CD4-positive, CD25-positive, alpha-beta regulatory T cell (primary cell): ENCODE measurements around the gene AGBL1. TPM values are rescaled to one million over a fixed set of nuclear protein-coding genes. Genes with fewer than 3 reads are reported as not detected.

ENCODE experiments used
- ATAC-seq, 2 donors: fragments of 150-1000 bp; cut with Tn5 transposase; one replicate each; pipeline ENCODE4 v1.10.0; 2021; ENCODE audit warnings: low read depth in 2 of 2, moderate number of reproducible peaks in 2 of 2, moderate library complexity in 1 of 2
- DNase-seq, 3 donors: peaks; one replicate each; pipeline versions ENCODE4 v3.0.0 to v3.0.0-alpha.2; 2012 to 2022; ENCODE audit warnings: mixed read lengths in 1 of 3
- H3K27ac ChIP-seq: one replicate; pipeline ENCODE4 v1.7.0; 2013; ENCODE audit warnings: mild to moderate bottlenecking, low read length; ENCODE audit not compliant: insufficient read depth, poor library complexity, severe bottlenecking
- H3K27me3 ChIP-seq: one replicate; pipeline ENCODE4 v1.7.0; 2013; ENCODE audit warnings: low read length; ENCODE audit not compliant: control insufficient read depth, insufficient read depth
- H3K36me3 ChIP-seq: one replicate; pipeline ENCODE4 v1.7.0; 2013; ENCODE audit warnings: mild to moderate bottlenecking, low read length, moderate library complexity; ENCODE audit not compliant: control insufficient read depth, insufficient read depth
- H3K4me1 ChIP-seq: 2 replicates; pipeline ENCODE4 v1.7.0; 2013; ENCODE audit warnings: mild to moderate bottlenecking, low read length; ENCODE audit not compliant: insufficient read depth, control insufficient read depth, poor library complexity, severe bottlenecking
- H3K4me3 ChIP-seq: one replicate; pipeline ENCODE4 v1.7.0; 2013; ENCODE audit warnings: low read depth, mild to moderate bottlenecking, low read length, moderate library complexity
- H3K9me3 ChIP-seq, 2 experiments: 1 replicate in 1 of 2; 2 replicates in 1 of 2; pipeline ENCODE4 v1.7.0; 2013; ENCODE audit warnings: low read length in 2 of 2, mild to moderate bottlenecking in 1 of 2, moderate library complexity in 1 of 2; ENCODE audit not compliant: control insufficient read depth in 2 of 2
- H3K27ac Mint-ChIP-seq, 3 donors: one replicate each; pipeline ENCODE4 v1.8.0; 2020 to 2022; ENCODE audit warnings: mild to moderate bottlenecking in 3 of 3, mixed read lengths in 3 of 3, moderate library complexity in 2 of 3
- H3K27me3 Mint-ChIP-seq: one replicate; pipeline ENCODE4 v1.8.0; 2022; ENCODE audit warnings: mild to moderate bottlenecking, mixed read lengths
- H3K36me3 Mint-ChIP-seq: one replicate; pipeline ENCODE4 v1.8.0; 2020; ENCODE audit warnings: mixed read lengths
- H3K4me1 Mint-ChIP-seq, 4 donors: one replicate each; pipeline ENCODE4 v1.8.0; 2020 to 2022; ENCODE audit warnings: mixed read lengths in 4 of 4, mild to moderate bottlenecking in 1 of 4
- H3K4me3 Mint-ChIP-seq, 4 donors: one replicate each; pipeline ENCODE4 v1.8.0; 2020 to 2022; ENCODE audit warnings: mild to moderate bottlenecking in 4 of 4, mixed read lengths in 4 of 4, moderate library complexity in 3 of 4
- H3K9me3 Mint-ChIP-seq, 7 donors: one replicate each; pipeline ENCODE4 v1.8.0; 2020 to 2022; ENCODE audit warnings: mixed read lengths in 7 of 7, mild to moderate bottlenecking in 3 of 7, moderate library complexity in 2 of 7
- polyA plus RNA-seq, 4 donors: library from polyadenylated mRNA; unstranded; fragments of 300-500 nt; fragmentation: Illumina TruSeq; gene quantifications; one replicate each; pipeline ENCODE4 v1.2.3, GENCODE V29; 2021
- total RNA-seq: library from RNA; stranded (reverse); gene quantifications from one replicate; pipeline ENCODE4 v1.2.3, GENCODE V29; 2022

The AGBL1 gene
- total and polyA plus RNA-seq, 5 donors from 2014 or later: not detected

DNA sequence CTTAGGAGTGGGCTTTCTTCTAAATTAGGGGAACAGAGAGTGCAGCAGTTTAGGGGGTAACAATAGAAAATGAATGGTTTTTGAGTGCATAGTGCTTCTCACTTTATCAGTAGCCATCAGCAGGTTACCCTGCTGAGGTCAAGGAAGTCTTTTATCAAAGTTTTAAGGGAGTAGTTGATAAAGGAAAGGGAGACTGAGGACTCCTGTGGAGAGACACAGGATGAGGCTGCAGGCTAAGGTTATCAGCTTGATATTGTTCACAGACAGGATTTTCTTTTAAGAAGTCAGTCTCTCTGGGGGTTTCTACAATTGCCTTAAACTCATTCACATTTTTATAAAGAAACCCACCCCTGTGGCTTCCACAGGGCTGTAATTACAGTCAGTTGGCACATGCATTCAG is 205.0 kb downstream of the AGBL1 start:
- Mint-ChIP-seq H3K27me3 (no peaks in the 10 kb centered on the region), H3K36me3 (no peaks in the 10 kb centered on the region), H3K4me3 (no peak overlapping the region), H3K4me1 (no peaks in the 10 kb centered on the region), H3K9me3 (peaks cover 0 to 9% (median 0%) of the 10 kb centered on the region in 7 donors), H3K27ac (no peak overlapping the region)
- ATAC-seq: no peak
- Histone ChIP-seq H3K27me3 (no peaks in the 10 kb centered on the region), H3K9me3 (no peaks in the 10 kb centered on the region), H3K36me3 (no peaks in the 10 kb centered on the region), H3K4me3 (no peak overlapping the region), H3K4me1 (no peaks in the 10 kb centered on the region), H3K27ac (no peak overlapping the region)
- no peak for DNase-seq

DNA sequence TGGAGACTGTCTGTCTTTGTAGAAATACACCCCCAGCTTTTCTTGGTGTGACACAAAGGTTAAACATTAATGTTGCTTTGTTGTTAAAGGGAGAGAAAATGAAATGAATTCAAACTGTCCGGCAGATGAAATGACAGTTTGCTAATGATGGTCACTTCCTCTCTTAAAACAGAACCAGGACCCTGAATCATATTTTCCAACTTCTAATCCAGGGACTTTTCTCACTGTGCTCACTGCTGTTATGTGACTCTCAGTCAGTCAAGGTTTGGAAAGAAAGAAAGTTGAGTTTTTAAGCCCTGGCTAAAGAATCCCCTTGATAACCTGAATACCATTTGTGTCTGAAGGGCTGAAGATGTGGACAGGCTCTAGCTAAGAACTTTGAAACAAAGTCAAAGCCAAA is 215.8 kb downstream of the AGBL1 start:
- H3K4me3 ChIP-seq: no peak overlapping the region
- Mint-ChIP-seq H3K4me1 (no peaks in the 10 kb centered on the region), H3K4me3 (no peak overlapping the region), H3K36me3 (no peaks in the 10 kb centered on the region), H3K9me3 (peaks cover 0 to 2% (median 0%) of the 10 kb centered on the region in 7 donors), H3K27ac (no peak overlapping the region), H3K27me3 (peaks cover 27% of the 10 kb centered on the region)
- ATAC-seq (no peak), DNase-seq (no peak)
- no peak overlapping the region for H3K27ac ChIP-seq
- no peaks in the 10 kb centered on the region for H3K4me1 ChIP-seq
- H3K36me3 ChIP-seq: no peaks in the 10 kb centered on the region
- H3K27me3 ChIP-seq: no peaks in the 10 kb centered on the region
- peaks cover 0 to 2% of the 10 kb centered on the region in 2 experiments for H3K9me3 ChIP-seq

DNA sequence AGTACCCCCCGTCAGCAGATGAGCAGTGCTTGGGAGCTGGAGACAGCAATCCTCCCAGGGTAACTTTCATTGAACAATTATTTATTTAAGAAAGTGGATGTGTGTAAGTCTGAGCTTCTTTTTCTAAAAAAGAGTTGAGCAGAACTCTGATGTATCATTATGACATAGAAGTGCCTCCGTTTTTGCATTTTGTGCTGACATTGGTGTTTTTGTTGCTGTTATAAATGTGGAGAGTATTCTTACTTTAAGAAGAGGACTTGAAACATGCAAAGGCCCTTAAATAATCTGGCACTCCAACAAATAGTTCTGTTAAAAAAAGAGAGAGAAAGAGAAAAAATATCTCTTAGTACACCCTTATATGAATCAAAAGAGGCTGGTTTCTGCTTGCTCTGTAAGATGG is 217.1 kb downstream of the AGBL1 start:
- no peaks in the 10 kb centered on the region for H3K27me3 ChIP-seq
- Mint-ChIP-seq H3K36me3 (no peaks in the 10 kb centered on the region), H3K27me3 (peaks cover 20% of the 10 kb centered on the region), H3K4me1 (no peaks in the 10 kb centered on the region), H3K27ac (no peak overlapping the region), H3K4me3 (no peak overlapping the region), H3K9me3 (peaks cover 0 to 2% (median 0%) of the 10 kb centered on the region in 7 donors)
- no peak for ATAC-seq
- no peaks in the 10 kb centered on the region for H3K4me1 ChIP-seq
- no peaks in the 10 kb centered on the region for H3K36me3 ChIP-seq
- H3K4me3 ChIP-seq: no peak overlapping the region
- DNase-seq: no peak
- H3K27ac ChIP-seq: no peak overlapping the region
- no peaks in the 10 kb centered on the region for H3K9me3 ChIP-seq

DNA sequence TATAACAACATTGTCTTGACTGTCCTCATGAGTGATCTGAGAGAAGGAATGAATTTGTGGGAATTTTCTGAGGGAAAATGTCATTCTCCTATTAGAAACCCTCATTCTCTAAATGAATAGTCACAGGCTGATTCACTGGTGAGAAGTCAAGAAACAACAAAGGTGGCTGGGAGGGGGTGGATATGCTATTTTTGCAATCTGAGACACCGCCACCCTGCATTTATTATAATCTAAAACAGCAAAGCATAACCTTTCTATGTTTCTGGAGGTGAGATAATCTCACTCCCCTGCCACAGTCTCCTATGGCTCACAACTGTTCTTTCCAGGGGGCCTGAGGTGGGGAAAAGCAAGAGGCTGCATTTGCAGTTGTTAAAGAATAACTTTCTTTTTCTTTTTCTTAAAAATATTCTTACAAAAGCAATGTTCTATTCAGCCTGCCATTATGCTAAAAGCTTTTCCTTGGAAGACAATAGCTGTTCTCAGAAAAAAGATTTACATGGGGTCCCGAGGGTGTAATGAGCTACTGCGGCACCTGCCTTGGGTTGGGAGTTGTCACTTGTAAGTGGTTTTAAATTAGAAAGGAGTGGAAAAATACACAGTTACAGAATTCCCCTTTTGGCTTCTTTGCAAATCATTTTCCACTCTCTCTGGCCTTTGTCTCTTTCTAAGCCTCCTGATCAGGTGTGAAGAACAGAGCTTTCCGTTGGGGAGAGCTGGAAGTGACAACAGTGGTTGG is 220.9 kb downstream of the AGBL1 start:
- H3K27me3 ChIP-seq: no peaks in the 10 kb centered on the region
- no peak overlapping the region for H3K27ac ChIP-seq
- Mint-ChIP-seq H3K9me3 (peaks cover 0 to 2% (median 0%) of the 10 kb centered on the region in 7 donors), H3K4me1 (no peaks in the 10 kb centered on the region), H3K36me3 (no peaks in the 10 kb centered on the region), H3K4me3 (no peak overlapping the region), H3K27me3 (peaks cover 9% of the 10 kb centered on the region), H3K27ac (no peak overlapping the region)
- H3K4me3 ChIP-seq: no peak overlapping the region
- H3K9me3 ChIP-seq: no peaks in the 10 kb centered on the region
- ATAC-seq (no peak), DNase-seq (no peak)
- no peaks in the 10 kb centered on the region for H3K4me1 ChIP-seq
- H3K36me3 ChIP-seq: no peaks in the 10 kb centered on the region

DNA sequence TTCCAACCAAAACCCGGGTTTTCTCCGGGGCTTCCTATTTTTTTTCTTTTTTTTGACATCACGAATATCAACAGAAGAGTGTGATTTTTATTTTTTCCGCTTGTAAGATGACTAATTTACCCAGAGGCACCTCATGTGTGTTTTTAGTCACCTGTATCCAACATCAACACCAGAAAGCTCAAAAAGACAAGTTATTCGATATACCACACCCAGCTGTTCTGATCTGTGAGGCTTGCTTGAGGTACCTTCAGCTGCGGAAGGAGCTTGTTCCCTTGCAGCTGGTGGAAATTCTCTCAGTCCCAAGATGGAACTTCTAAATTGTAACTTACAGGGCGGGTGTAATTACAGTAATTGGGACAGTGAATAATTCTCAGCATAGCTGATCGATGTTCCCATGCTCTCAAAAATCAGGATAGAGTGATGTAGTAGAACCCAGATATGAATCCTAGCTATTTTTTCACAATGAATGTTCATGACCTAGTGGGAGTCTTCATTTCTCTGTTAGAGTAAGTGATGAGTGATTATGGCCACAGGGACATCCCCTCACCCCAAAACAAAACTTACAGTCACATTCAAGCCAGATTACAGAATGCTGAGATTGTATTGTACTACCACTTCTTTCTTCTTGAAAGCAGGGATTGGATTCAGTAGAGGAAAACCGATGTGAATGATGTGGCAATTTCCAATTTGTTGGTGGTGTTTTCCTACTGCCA is 232.1 kb downstream of the AGBL1 start:
- peaks cover 0 to 5% (median 0%) of the 10 kb centered on the region in 4 donors for H3K4me1 Mint-ChIP-seq
- H3K4me3 ChIP-seq: no peak overlapping the region
- no peaks in the 10 kb centered on the region for H3K36me3 Mint-ChIP-seq
- H3K9me3 ChIP-seq: no peaks in the 10 kb centered on the region
- H3K36me3 ChIP-seq: no peaks in the 10 kb centered on the region
- H3K4me1 ChIP-seq: no peaks in the 10 kb centered on the region
- peaks cover 0 to 4% (median 0%) of the 10 kb centered on the region in 7 donors for H3K9me3 Mint-ChIP-seq
- H3K4me3 Mint-ChIP-seq: no peak overlapping the region
- no peaks in the 10 kb centered on the region for H3K27me3 ChIP-seq
- no peak for ATAC-seq
- no peaks in the 10 kb centered on the region for H3K27me3 Mint-ChIP-seq
- H3K27ac Mint-ChIP-seq: no peak overlapping the region
- no peak overlapping the region for H3K27ac ChIP-seq
- DNase-seq: no peak

DNA sequence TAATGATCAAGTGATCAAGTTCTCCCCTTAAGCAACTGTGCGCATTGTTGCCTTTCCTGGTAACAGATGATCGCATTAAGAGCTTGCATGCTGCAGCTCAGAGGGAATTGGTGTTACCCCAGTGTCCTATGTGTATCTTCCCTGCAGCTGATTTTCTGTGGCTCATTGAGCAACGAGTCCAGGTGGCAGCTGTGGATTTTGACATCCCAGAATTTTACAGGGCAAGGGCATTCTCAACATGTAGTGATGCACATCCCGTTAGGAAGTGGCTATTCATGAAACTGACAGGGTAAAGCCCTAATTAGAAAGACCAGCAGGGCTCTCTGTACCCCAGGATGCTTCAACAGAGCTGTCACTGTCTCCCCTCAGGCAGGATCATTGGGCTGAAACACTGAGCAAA is 232.8 kb downstream of the AGBL1 start:
- no peak overlapping the region for H3K4me3 Mint-ChIP-seq
- Histone ChIP-seq H3K9me3 (no peaks in the 10 kb centered on the region), H3K27ac (no peak overlapping the region), H3K4me1 (no peaks in the 10 kb centered on the region), H3K27me3 (no peaks in the 10 kb centered on the region), H3K36me3 (no peaks in the 10 kb centered on the region), H3K4me3 (no peak overlapping the region)
- H3K27ac Mint-ChIP-seq: no peak overlapping the region
- DNase-seq (no peak), ATAC-seq (no peak)
- H3K9me3 Mint-ChIP-seq: peaks cover 0 to 6% (median 2%) of the 10 kb centered on the region in 7 donors
- peaks cover 0 to 12% (median 0%) of the 10 kb centered on the region in 4 donors for H3K4me1 Mint-ChIP-seq
- no peaks in the 10 kb centered on the region for H3K36me3 Mint-ChIP-seq
- H3K27me3 Mint-ChIP-seq: peaks cover 7% of the 10 kb centered on the region

DNA sequence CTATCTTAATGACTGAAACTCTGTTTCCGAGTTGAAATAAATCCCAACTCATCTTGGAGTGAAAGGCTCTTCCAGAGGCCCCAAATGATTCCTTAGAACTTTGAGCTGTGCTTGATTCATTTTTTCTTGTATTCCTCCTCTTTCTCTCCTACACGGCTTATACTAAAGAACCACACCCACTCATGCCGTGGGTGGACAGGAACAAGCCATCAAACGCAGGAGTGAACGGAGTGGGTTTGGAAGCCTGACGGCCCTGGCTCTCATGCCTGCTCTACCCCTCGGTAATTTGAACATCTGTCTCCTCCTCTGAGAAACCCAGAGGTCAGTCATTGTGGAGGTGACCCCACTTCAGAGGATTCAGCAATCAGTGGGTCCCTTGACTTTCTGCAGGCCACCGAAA is 236.5 kb downstream of the AGBL1 start:
- Histone ChIP-seq H3K36me3 (no peaks in the 10 kb centered on the region), H3K27ac (no peak overlapping the region), H3K4me1 (no peaks in the 10 kb centered on the region), H3K27me3 (no peaks in the 10 kb centered on the region), H3K9me3 (no peaks in the 10 kb centered on the region), H3K4me3 (no peak overlapping the region)
- Mint-ChIP-seq H3K9me3 (peaks cover 0 to 6% (median 3%) of the 10 kb centered on the region in 7 donors), H3K27ac (no peak overlapping the region), H3K4me3 (no peak overlapping the region), H3K36me3 (no peaks in the 10 kb centered on the region), H3K27me3 (peaks cover 7% of the 10 kb centered on the region), H3K4me1 (peaks cover 0 to 12% (median 0%) of the 10 kb centered on the region in 4 donors)
- no peak for ATAC-seq
- no peak for DNase-seq
